DMS 273 treated with DMSO at 0.1 percent for 48 hours (cell line): ENCODE data around the gene RIPPLY1.

Experiments
- DNase-seq: peaks from one replicate; lab custom pipeline; 2025; lab: John Stamatoyannopoulos, UW

Gene RIPPLY1

DNA sequence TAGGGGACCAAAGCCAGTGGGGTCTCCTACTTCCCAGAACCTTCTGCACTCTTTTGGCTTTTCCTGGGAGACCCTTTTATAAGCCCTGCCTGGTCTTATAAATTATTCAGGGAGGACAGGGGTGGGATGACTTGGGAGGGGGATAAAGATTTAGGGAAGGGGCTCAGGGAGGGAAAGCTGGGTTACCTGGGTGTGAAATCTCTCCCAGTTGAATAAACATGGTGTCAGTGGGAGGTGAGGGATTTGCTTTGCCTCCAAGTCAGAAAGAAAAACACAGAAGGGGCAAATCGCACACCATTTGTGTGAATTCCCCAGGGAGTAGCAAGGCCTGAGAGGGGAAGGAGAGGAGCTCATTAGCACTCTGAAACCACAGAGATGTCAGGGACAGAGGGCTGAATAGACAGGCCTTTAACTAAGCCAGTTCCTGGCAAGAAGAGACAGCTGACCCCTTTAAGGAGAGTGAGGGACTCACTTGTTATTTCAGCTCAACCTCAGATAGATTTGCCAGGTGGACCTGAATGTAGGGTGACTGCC, at the start of gene RIPPLY1:
RIPPLY1 (minus strand) TSS at position 51 of the 534 bp plus-strand sequence. CDS start 54 bp downstream, outside the sequence.
- no peak for DNase-seq

DNA sequence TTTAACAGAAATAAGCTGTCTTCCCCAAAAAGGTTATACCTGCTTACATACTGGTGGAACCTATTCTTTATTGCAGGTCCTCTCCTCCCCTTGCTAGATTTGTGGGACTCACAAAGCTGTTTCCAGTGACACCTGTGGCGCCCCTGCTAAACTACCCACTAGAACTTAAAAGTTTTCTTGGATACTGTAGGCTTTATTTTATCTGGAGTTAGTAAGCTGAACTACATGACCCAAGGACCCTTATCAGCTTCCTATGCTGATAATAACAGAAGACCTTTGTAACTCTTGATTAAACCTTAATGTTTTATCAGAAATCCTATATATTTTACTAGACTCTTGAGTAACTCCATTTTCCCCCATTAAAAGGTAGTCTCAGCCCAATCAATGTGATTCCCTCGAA, 49.4 kb upstream of the RIPPLY1 start:
- no peak for DNase-seq

GRCh38 chrX:106952089-106952488, 48.9 kb upstream of the RIPPLY1 start:
- no peak for DNase-seq

DNA sequence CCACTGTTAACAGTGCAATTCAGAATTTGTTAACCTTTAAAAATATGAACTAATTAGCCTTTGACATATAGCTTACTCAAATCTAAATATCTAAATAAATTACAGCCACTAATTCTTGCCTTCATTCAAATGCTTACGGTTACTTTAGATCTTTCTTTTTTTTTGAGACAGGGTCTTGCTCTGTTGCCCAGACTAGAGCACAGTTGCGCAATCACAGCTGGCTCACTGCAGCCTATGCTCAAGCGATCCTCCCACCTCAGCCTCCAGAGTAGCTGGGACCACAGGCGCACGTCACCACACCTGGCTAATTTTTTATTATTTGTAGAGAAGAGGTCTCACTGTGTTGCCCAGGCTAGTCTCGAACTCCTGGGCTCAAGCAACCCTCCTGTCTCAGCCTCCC, 48.1 kb upstream of the RIPPLY1 start:
- DNase-seq: no peak

- no peak for DNase-seq
Observed at GRCh38 chrX:106950381-106950780, 47.2 kb upstream of the RIPPLY1 start.

DNA sequence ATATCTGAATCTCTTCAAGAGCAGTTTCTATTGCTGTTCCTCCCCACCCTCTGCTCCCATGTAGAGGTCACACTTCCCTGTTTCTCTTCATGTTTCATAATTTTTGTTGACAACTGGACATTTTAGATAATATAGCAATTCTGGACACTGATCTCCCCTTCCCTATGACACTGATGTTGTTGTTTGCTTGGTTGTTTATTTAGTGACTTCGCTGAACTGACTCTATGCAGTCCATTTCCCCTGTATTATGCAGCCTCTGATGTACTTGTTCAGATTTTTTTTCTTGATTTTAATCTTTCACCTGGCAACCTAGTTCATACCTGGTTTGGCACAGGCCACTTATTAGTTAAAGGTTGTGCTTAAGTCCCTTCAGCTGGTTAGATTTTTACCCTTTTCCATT, 46.2 kb upstream of the RIPPLY1 start:
- no peak for DNase-seq

DNA sequence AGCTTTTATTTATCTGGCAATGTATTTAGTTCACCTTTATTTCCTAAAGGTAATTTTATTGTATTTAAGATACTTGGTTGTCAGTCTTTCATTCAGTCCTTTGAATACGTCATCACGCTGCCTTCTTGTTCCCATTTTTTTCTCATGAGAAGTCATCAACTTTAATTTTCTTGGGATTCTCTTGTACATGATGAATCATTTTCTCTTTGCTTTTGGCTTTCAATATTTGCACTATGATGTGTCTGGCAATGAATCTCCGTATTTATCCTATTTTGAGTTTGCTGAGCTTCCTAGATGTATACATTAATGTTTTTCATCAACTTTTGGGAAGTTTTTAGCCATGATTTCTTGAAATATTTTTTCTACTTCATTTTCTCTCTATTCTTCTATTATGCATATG, 45.5 kb upstream of the RIPPLY1 start:
- no peak for DNase-seq

DNA sequence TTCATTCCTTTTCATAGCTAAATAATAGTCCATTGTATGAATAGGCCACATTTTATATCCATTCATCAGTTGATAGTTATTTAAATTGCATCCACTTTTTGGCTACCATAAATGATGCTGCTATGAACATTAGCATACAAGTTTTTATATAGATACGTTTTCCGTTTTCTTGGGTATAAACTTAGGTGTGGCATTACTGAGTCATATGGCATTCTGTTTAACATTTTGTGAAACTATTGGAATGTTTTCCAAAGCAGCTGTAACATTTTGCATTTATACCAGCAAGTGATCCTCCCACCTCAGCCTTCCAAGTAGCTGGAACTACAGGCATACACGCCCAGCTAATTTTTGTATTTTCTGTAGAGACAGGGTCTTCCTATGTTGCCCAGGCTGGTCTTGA, 43.3 kb upstream of the RIPPLY1 start:
- DNase-seq: no peak

DNA sequence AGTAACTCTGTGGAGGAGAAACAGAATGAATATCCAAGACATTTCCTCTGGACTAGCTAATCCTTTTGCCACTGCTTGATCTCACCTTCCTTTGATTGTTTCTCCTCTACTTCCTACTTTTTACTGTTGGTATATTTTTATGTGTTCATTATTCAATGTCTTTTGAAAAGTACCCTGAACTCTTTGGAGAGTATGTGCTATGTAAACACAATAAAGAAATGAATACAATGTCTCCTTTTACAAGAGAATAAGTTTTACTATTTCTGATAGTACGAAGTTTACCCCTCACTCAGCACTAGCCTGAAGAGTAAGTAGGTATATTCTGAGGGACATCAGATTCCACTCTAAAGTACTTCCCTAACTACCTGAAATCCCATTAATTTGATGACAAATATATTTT, 36.9 kb upstream of the RIPPLY1 start:
- no peak for DNase-seq

DNA sequence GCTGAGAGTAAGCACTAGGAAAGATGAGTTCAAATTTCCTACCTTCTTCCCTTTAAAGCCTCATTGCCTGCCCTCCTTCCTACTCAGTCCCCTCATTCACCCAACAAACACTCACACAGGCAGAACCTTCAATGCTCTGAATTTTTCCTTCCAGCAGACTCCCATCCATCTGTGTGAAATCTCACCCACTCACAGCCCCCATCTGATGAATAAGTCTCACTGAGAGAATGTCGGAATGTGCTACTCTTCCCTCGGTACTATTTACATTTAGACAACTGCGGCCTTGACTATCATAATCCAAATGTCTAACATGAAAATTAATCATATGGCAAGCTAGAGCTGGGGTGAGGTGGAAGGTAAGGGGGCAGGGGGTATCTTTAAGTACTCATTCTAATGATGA, 36.4 kb upstream of the RIPPLY1 start:
- DNase-seq: no peak

DNA sequence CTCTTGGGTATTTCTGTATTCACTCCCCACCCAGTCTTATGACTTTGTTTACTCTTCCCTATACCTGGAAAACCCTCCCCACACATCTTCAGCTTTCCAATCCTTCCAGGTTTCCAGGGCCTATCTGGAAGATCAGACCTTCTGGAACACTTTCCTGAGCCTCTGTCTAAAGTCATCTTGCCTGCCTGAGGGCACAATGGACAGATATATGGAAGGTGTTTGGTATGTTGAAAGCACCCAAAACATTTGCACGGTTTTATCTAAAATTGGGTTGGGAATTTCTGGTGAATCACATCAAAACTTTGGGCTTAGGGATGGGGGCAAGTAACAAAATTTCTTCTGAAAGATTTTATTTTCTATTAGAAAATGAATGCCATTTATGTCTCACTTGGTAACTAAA, 33.1 kb upstream of the RIPPLY1 start:
- no peak for DNase-seq

GRCh38 chrX:106935175-106935574, 32.0 kb upstream of the RIPPLY1 start:
- no peak for DNase-seq

DNA sequence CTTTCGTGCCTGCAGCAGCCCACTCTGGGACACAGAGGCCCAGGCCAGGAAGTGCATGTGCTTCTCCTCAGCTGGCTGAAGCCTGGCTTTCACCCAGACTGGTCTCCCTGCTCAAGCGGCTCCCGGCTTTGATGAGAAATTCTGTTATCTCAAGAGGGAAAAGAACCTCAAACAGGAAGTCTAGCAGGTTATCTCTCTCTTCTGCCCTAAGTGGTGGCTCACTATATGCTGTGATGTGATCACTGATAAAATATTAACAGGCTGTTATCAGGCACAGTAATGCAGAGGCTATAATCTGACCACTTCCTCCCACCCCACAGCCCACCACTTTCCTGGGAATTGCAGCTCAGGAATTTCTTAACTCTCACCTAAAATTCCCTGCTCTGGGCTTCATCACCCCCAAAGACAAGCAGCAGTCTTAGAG, 30.4 kb upstream of the RIPPLY1 start:
- DNase-seq: no peak

- DNase-seq: no peak
Observed at GRCh38 chrX:106932960-106933537, 29.9 kb upstream of the RIPPLY1 start.

DNA sequence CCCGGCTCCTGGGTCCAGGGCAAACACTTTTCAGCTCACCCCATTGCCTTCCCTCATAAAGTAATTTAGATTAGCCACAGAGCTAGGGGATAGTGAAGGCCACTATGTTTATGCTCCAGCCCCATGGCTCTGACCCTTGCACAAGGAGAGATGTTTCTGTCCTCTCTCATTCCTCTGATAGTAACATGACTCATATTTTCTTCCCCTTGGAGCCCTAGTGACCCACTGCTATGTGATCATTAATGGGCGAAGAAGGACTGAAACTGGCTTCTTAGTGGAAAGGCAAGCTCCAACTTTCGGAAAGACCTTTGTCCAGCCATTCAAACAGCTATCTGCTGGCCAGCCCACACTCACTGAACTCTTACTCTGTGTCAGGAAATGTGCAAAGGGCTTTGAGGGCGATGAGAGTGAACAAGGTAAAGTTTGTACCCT, 29.4 kb upstream of the RIPPLY1 start:
- DNase-seq: no peak

DNA sequence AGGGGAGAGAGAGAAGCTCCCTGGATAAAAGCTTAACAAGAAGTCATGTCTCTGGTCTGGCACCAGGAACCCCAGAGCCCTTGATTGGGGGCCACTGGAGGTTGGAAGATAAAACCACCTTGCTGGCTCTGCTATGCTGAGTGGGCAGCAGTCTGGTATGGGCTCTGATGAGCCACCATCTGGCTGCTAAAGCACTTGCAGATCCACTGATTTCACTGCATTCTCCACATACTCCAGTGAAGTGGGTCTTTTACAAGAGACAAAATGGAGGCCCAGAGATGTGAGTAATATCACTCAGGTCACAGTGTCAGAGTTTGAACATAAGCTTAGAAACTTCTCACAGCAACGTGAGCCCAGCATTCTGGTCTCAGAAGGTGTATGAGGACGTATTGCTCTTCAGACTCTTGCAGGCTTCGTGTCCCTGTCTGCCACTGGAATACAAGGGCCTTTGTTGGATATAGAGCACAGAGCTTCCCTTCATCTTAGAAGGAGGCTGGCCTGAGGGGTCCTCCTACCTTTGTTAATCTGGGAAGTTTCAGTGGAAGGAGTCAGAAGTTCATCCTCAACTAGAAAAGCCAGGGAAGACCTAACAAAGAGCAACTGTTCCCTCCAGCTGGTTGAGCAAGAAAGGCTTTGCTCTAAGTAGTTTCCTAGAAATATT, 28.8 kb upstream of the RIPPLY1 start:
- no peak for DNase-seq

GRCh38 chrX:106928227-106928626, 25.1 kb upstream of the RIPPLY1 start:
- DNase-seq: no peak

- DNase-seq: no peak
Observed at GRCh38 chrX:106927700-106928099, 24.6 kb upstream of the RIPPLY1 start.

- no peak for DNase-seq
Observed at GRCh38 chrX:106927023-106927422, 23.9 kb upstream of the RIPPLY1 start.

- DNase-seq: no peak
Observed at GRCh38 chrX:106921637-106922036, 18.5 kb upstream of the RIPPLY1 start.

- no peak for DNase-seq
Observed at GRCh38 chrX:106919932-106920452, 16.9 kb upstream of the RIPPLY1 start, which contains the start of gene CLDN2. Gene CLDN2 (plus strand): TSS chrX:106920402. CDS start chrX:106928229, 7,827 bp downstream.

DNA sequence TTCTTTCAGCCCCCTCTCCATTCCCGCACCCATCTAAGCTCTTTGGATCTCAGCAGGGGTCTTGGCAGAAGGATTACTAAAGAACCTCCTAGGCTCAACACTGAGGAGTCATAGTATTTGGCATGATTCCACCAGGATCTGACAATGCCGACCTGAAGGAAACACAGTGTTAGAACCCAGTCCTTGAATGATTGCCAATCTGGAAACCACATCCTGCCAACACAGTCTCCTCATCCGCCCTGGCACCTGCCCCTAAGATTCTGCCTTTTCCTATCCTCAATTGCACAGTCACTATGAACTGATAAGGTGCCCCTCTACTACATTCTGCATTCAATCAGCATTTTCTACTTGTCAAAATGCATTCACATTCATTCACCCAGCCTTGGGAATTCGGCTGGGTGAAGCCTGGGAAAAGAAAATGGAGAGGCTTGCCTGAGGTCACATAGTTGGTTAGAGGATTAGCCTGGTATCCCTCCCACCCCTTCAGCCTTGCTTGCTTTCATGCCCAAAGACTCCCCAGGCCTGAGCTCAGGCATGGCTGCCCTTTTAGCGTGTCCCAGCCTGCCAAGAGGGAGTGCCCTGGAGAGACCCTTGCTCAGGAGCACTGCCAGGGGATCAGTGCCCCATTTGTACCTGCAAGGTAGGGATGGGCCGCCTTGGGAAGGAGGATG, 14.8 kb upstream of the RIPPLY1 start:
- no peak for DNase-seq

DNA sequence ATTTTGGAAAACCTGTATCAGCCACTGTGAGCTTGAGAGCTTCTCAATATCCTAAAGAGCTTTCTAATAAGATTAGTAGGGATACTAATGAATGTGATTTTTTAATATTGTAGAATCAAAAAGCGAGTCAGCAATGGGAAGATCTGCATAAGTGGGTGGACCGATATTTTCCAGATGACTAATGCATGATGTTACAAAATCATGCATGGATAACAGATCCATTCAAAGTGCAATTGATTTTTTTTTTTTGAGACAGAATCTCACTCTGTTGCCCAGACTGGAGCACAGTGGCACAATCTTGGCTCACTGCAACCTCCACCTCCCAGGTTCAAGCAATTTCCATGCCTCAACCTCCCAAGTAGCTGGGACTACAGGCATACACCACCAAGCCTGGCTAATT, 9.7 kb upstream of the RIPPLY1 start:
- DNase-seq: no peak
